Calu3 (cell line): ENCODE results near the gene PAPPA. TPM values are rescaled to one million over a fixed set of nuclear protein-coding genes. Genes with fewer than 3 reads are reported as not detected.

Experiments used
- BruUV-seq: library from RNA; stranded (reverse); fragments of 400-500 nt; replicated peaks from 2 replicates; lab custom pipeline; 2021; lab: Mats Ljungman, UMichigan
- CTCF ChIA-PET: fragments of 300-600 bp; sonication (Branson Sonifier 250); formaldehyde crosslinking; loops from one replicate; lab custom pipeline; 2022; ENCODE audit warnings: antibody characterized with exemption; lab: Charles Lee
- DNase-seq: peaks from one replicate; pipeline ENCODE4 v3.0.0; 2022
- H3K27ac Mint-ChIP-seq: one replicate; pipeline ENCODE4 v1.8.0; 2022; ENCODE audit warnings: mixed read lengths; ENCODE audit not compliant: unreplicated experiment
- H3K27me3 Mint-ChIP-seq: one replicate; pipeline ENCODE4 v1.8.0; 2022; ENCODE audit warnings: mixed read lengths; ENCODE audit not compliant: unreplicated experiment
- H3K36me3 Mint-ChIP-seq: one replicate; pipeline ENCODE4 v1.8.0; 2022; ENCODE audit warnings: mild to moderate bottlenecking, moderate library complexity, mixed read lengths; ENCODE audit not compliant: insufficient read depth, unreplicated experiment
- H3K4me1 Mint-ChIP-seq: one replicate; pipeline ENCODE4 v1.8.0; 2022; ENCODE audit warnings: mild to moderate bottlenecking, low read depth, mixed read lengths; ENCODE audit not compliant: unreplicated experiment
- H3K4me3 Mint-ChIP-seq: one replicate; pipeline ENCODE4 v1.8.0; 2022; ENCODE audit warnings: mild to moderate bottlenecking, low read depth, moderate library complexity, mixed read lengths; ENCODE audit not compliant: unreplicated experiment
- H3K9me3 Mint-ChIP-seq: one replicate; pipeline ENCODE4 v1.8.0; 2022; ENCODE audit warnings: low read depth, mixed read lengths; ENCODE audit not compliant: unreplicated experiment
- CTCF ChIP-seq: fragments of 200-600 bp; IDR thresholded peaks from one replicate; pipeline ENCODE4 v1.8.0; 2022; ENCODE audit warnings: antibody characterized with exemption; ENCODE audit not compliant: unreplicated experiment
- intact Hi-C: fragments of 100-400 bp; cut with micrococcal nuclease; formaldehyde crosslinking; loops from one replicate; pipeline ENCODE4 v1.10.0; 2022; ENCODE audit not compliant: unreplicated experiment
- total RNA-seq: library from RNA; stranded (reverse); gene quantifications from 2 replicates; pipeline ENCODE4 v1.2.3, GENCODE V29; 2022

The PAPPA gene
- total RNA-seq, 1 experiment from 2014 or later: not detected

GRCh38 chr9:116238225-116238624 lies 84.6 kb downstream of the PAPPA start:
- CTCF ChIA-PET: no interaction called here
- no TSS peak for BruUV-seq
- Mint-ChIP-seq H3K27ac (no peak overlapping the region), H3K4me3 (no peak overlapping the region), H3K4me1 (no peaks in the 10 kb centered on the region), H3K9me3 (peaks cover 6% of the 10 kb centered on the region), H3K27me3 (no peaks in the 10 kb centered on the region), H3K36me3 (no peaks in the 10 kb centered on the region)
- intact Hi-C loops: no loop called here
- no peak for TF ChIP-seq CTCF
- no peak for DNase-seq

- no peaks in the 10 kb centered on the region for H3K36me3 Mint-ChIP-seq
- no peak overlapping the region for H3K27ac Mint-ChIP-seq
- no peak for TF ChIP-seq CTCF
- intact Hi-C loops: no loop called here
- no peak overlapping the region for H3K4me3 Mint-ChIP-seq
- DNase-seq: no peak
- H3K27me3 Mint-ChIP-seq: no peaks in the 10 kb centered on the region
- no peaks in the 10 kb centered on the region for H3K4me1 Mint-ChIP-seq
- peaks cover 8% of the 10 kb centered on the region for H3K9me3 Mint-ChIP-seq
- no TSS peak for BruUV-seq
- CTCF ChIA-PET: no interaction called here
Observed at GRCh38 chr9:116238776-116239340, 85.3 kb downstream of the PAPPA start.

GRCh38 chr9:116243708-116244107 lies 90.1 kb downstream of the PAPPA start:
- intact Hi-C loops: no loop called here
- DNase-seq: no peak
- CTCF ChIA-PET: no interaction called here
- no peaks in the 10 kb centered on the region for H3K36me3 Mint-ChIP-seq
- H3K27ac Mint-ChIP-seq: no peak overlapping the region
- H3K9me3 Mint-ChIP-seq: peaks cover 4% of the 10 kb centered on the region
- TF ChIP-seq CTCF: no peak
- H3K4me1 Mint-ChIP-seq: no peaks in the 10 kb centered on the region
- BruUV-seq: no TSS peak
- H3K4me3 Mint-ChIP-seq: no peak overlapping the region
- no peaks in the 10 kb centered on the region for H3K27me3 Mint-ChIP-seq

GRCh38 chr9:116247284-116247683 lies 93.7 kb downstream of the PAPPA start:
- H3K27me3 Mint-ChIP-seq: no peaks in the 10 kb centered on the region
- intact Hi-C loops: no loop called here
- H3K9me3 Mint-ChIP-seq: peaks cover 9% of the 10 kb centered on the region
- BruUV-seq: no TSS peak
- no peak for DNase-seq
- CTCF ChIA-PET: no interaction called here
- H3K36me3 Mint-ChIP-seq: no peaks in the 10 kb centered on the region
- TF ChIP-seq CTCF: no peak
- no peak overlapping the region for H3K4me3 Mint-ChIP-seq
- no peak overlapping the region for H3K27ac Mint-ChIP-seq
- no peaks in the 10 kb centered on the region for H3K4me1 Mint-ChIP-seq
